Lower leg skin (tissue), 4 donors: ENCODE results near the gene TMEM229B. TPM values are rescaled to one million over a fixed set of nuclear protein-coding genes. Genes with fewer than 3 reads are reported as not detected.

ENCODE experiments used
- DNase-seq, 2 donors: peaks; one replicate each; pipeline ENCODE4 v3.0.0-alpha.2; 2019; ENCODE audit warnings: low spot score in 2 of 2
- H3K4me3 ChIP-seq: fragments of 200-600 bp; sonication (generic); 2 replicates; pipeline ENCODE4 v1.5.1; 2017; ENCODE audit warnings: mild to moderate bottlenecking, low read depth; ENCODE audit not compliant: poor library complexity, severe bottlenecking
- CTCF ChIP-seq, 3 donors: fragments of 450-650 bp; IDR thresholded peaks; one replicate each; pipeline ENCODE4 v1.5.1; 2016; ENCODE audit warnings: antibody characterized with exemption in 3 of 3, mild to moderate bottlenecking in 3 of 3, moderate library complexity in 2 of 3
- POLR2A ChIP-seq, 2 donors: fragments of 450-650 bp; IDR thresholded peaks; one replicate each; pipeline ENCODE4 v1.6.1; 2016 to 2017; ENCODE audit warnings: antibody characterized with exemption in 2 of 2, mild to moderate bottlenecking in 1 of 2, moderate library complexity in 1 of 2
- WGBS, 2 donors: methylation state at CpG; one replicate each; pipeline ENCODE4 v1.1.5; 2018; 5-methylcytosine and 5-hydroxymethylcytosine counted together
- intact Hi-C: fragments of 100-400 bp; cut with DNase I; formaldehyde crosslinking; loops from one replicate; pipeline ENCODE4 v1.15.0; 2023; ENCODE audit warnings: low total_unique reads
- total RNA-seq, 4 donors: library from RNA; depleted of rRNA; stranded (reverse); fragments of >200 nt; gene quantifications; one replicate each; pipeline ENCODE4 v1.1.0, GENCODE V29; 2016

Gene TMEM229B
- total RNA-seq, 4 donors from 2014 or later, result 0.49 to 3.8 (median 2.5) TPM

- no peak overlapping the region for H3K4me3 ChIP-seq
- intact Hi-C loops, result no loop called here
- WGBS, 2 donors, result 86 to 93% methylated on average over 2 of the region's 2 CpGs
- DNase-seq, result no peak
- TF ChIP-seq CTCF (IDR thresholded peaks at IDR 0.05), result no peak
These were observed 39.4 kb downstream of the TMEM229B start for GRCh38 chr14:67449096-67449495.

GRCh38 chr14:67447033-67447381, 41.5 kb downstream of the TMEM229B start:
- DNase-seq, result no peak
- WGBS, 2 donors, result 79 to 96% methylated on average over 1 of the region's 1 CpG
- intact Hi-C loops, result no loop called here
- TF ChIP-seq POLR2A (IDR thresholded peaks at IDR 0.05), result no peak
- no peak for TF ChIP-seq CTCF (IDR thresholded peaks at IDR 0.05)
- no peak overlapping the region for H3K4me3 ChIP-seq

- TF ChIP-seq CTCF (IDR thresholded peaks at IDR 0.05) (no peak), POLR2A (IDR thresholded peaks at IDR 0.05) (no peak)
- 55 to 66% methylated on average over 8 of the region's 8 CpGs for WGBS, 2 donors
- intact Hi-C loops, result no loop called here
- DNase-seq, result no peak
- H3K4me3 ChIP-seq, result no peak overlapping the region
These were observed 42.0 kb downstream of the TMEM229B start for GRCh38 chr14:67446371-67447032.

GRCh38 chr14:67444395-67444794, 44.1 kb downstream of the TMEM229B start:
- DNase-seq, result no peak
- intact Hi-C loops, result no loop called here
- 84 to 92% methylated on average over 3 of the region's 3 CpGs for WGBS, 2 donors
- H3K4me3 ChIP-seq, result no peak overlapping the region
- no peak for TF ChIP-seq CTCF (IDR thresholded peaks at IDR 0.05)
- TF ChIP-seq POLR2A (IDR thresholded peaks at IDR 0.05), result no peak

- no peak overlapping the region for H3K4me3 ChIP-seq
- intact Hi-C loops, result no loop called here
- WGBS, 2 donors, result 81 to 88% methylated on average over 8 of the region's 8 CpGs
- no peak for DNase-seq
- no peak for TF ChIP-seq POLR2A (IDR thresholded peaks at IDR 0.05)
- no peak for TF ChIP-seq CTCF (IDR thresholded peaks at IDR 0.05)
These were observed 46.2 kb downstream of the TMEM229B start for GRCh38 chr14:67442139-67442906.
